Uterus (tissue), 2 donors: Measurements from ENCODE around the gene PTPRN2.

Experiments used
- POLR2A ChIP-seq, 2 donors: fragments of 450-650 bp; IDR thresholded peaks; one replicate each; pipeline ENCODE4 v1.6.1; 2016; ENCODE audit warnings: antibody characterized with exemption in 2 of 2, mild to moderate bottlenecking in 1 of 2, moderate library complexity in 1 of 2
- TF ChIP-seq, protein P1 (sequence below), 4 experiments: fragments of 200-600 bp in 2 of 4; fragments of 450-650 bp in 2 of 4; sonication (generic) in 2 of 4; IDR thresholded peaks; one replicate each; pipeline ENCODE4 v1.5.1; 2016 to 2019; ENCODE audit warnings: antibody characterized with exemption in 4 of 4, mild to moderate bottlenecking in 2 of 4, moderate library complexity in 1 of 4

DNA sequence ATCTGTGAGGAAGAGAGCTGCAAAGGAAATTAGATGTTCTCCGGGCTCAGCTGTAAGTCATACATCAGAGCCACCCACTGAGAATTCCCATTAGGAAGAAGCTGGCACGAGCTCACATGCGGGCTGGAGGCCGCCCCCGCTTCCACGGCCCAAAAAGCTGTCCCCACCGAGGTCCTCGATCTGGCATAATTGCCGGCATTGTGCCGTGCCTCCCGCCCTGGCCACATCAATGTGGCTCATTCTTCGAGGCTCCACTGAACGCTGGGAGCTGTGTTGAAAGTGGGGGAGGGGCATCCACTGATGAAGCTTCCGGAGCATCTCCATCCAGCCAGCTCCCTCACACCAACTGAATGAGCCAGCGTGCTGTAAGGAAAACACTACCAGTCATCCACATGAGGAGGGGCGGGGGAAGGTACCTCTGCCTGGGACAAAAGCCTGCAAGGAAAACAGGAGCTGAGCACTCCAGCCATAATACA lies 173.1 kb downstream of the PTPRN2 start:
- TF ChIP-seq POLR2A (IDR thresholded peaks at IDR 0.05) = no peak
- TF ChIP-seq, protein P1, sequence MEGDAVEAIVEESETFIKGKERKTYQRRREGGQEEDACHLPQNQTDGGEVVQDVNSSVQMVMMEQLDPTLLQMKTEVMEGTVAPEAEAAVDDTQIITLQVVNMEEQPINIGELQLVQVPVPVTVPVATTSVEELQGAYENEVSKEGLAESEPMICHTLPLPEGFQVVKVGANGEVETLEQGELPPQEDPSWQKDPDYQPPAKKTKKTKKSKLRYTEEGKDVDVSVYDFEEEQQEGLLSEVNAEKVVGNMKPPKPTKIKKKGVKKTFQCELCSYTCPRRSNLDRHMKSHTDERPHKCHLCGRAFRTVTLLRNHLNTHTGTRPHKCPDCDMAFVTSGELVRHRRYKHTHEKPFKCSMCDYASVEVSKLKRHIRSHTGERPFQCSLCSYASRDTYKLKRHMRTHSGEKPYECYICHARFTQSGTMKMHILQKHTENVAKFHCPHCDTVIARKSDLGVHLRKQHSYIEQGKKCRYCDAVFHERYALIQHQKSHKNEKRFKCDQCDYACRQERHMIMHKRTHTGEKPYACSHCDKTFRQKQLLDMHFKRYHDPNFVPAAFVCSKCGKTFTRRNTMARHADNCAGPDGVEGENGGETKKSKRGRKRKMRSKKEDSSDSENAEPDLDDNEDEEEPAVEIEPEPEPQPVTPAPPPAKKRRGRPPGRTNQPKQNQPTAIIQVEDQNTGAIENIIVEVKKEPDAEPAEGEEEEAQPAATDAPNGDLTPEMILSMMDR (IDR thresholded peaks at IDR 0.05) = no peak
